ENCODE measurements around the gene PIGX. TPM values are rescaled to one million over a fixed set of nuclear protein-coding genes. Genes with fewer than 3 reads are reported as not detected.

The PIGX gene
- total RNA-seq, 1 donor from 2014 or later = 15.6 TPM

- DNase-seq = no peak
- Histone ChIP-seq H3K27ac (replicated peaks) (no peak overlapping the region), H3K9me3 (replicated peaks) (no peaks in the 10 kb centered on the region), H3K4me1 (peaks cover 9% of the 10 kb centered on the region), H3K27me3 (ENCODE audit: low read depth) (peaks cover 9% of the 10 kb centered on the region), H3K4me3 (no peak overlapping the region), H3K36me3 (no peaks in the 10 kb centered on the region)
- intact Hi-C loops (cut with micrococcal nuclease) = loop anchor here (5.0 kb wide), 1 partner anchor 79 kb away; no protein-coding TSS in a partner anchor
- TF ChIP-seq, protein P1, sequence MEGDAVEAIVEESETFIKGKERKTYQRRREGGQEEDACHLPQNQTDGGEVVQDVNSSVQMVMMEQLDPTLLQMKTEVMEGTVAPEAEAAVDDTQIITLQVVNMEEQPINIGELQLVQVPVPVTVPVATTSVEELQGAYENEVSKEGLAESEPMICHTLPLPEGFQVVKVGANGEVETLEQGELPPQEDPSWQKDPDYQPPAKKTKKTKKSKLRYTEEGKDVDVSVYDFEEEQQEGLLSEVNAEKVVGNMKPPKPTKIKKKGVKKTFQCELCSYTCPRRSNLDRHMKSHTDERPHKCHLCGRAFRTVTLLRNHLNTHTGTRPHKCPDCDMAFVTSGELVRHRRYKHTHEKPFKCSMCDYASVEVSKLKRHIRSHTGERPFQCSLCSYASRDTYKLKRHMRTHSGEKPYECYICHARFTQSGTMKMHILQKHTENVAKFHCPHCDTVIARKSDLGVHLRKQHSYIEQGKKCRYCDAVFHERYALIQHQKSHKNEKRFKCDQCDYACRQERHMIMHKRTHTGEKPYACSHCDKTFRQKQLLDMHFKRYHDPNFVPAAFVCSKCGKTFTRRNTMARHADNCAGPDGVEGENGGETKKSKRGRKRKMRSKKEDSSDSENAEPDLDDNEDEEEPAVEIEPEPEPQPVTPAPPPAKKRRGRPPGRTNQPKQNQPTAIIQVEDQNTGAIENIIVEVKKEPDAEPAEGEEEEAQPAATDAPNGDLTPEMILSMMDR (IDR thresholded peaks at IDR 0.05; ENCODE audit: borderline replicate concordance) = no peak
Observed at GRCh38 chr3:196686436-196686835, 25.7 kb upstream of the PIGX start.

GRCh38 chr3:196688349-196688748 is 23.8 kb upstream of the PIGX start:
- no peak overlapping the region for H3K27ac ChIP-seq (replicated peaks)

GRCh38 chr3:196689941-196690660 is 22.1 kb upstream of the PIGX start:
- Histone ChIP-seq H3K27me3 (ENCODE audit: low read depth) (peaks cover 9% of the 10 kb centered on the region), H3K4me3 (no peak overlapping the region), H3K9me3 (replicated peaks) (no peaks in the 10 kb centered on the region), H3K36me3 (no peaks in the 10 kb centered on the region), H3K4me1 (peaks cover 2% of the 10 kb centered on the region), H3K27ac (replicated peaks) (no peak overlapping the region)
- DNase-seq = no peak
- TF ChIP-seq, protein P1 (IDR thresholded peaks at IDR 0.05; ENCODE audit: borderline replicate concordance) = no peak
- intact Hi-C loops (cut with micrococcal nuclease) = loop anchor here (5.0 kb wide), 1 partner anchor 83 kb away; no protein-coding TSS in a partner anchor

More at GRCh38 chr3:196688349-196688748, 23.8 kb upstream of the PIGX start:
- TF ChIP-seq, protein P1 (IDR thresholded peaks at IDR 0.05; ENCODE audit: borderline replicate concordance) = no peak
- H3K27me3 ChIP-seq (ENCODE audit: low read depth) = peaks cover 9% of the 10 kb centered on the region
- no peaks in the 10 kb centered on the region for H3K36me3 ChIP-seq
- H3K4me3 ChIP-seq = no peak overlapping the region
- intact Hi-C loops (cut with micrococcal nuclease) = loop anchor here (5.0 kb wide), 1 partner anchor 81 kb away; no protein-coding TSS in a partner anchor
- peaks cover 9% of the 10 kb centered on the region for H3K4me1 ChIP-seq
- peak; percentile 44 for DNase-seq
- H3K9me3 ChIP-seq (replicated peaks) = no peaks in the 10 kb centered on the region

- Histone ChIP-seq H3K4me3 (no peak overlapping the region), H3K27ac (replicated peaks) (no peak overlapping the region), H3K27me3 (ENCODE audit: low read depth) (peaks cover 9% of the 10 kb centered on the region), H3K4me1 (no peaks in the 10 kb centered on the region), H3K9me3 (replicated peaks) (no peaks in the 10 kb centered on the region), H3K36me3 (no peaks in the 10 kb centered on the region)
- TF ChIP-seq, protein P1 (IDR thresholded peaks at IDR 0.05; ENCODE audit: borderline replicate concordance) = no peak
- intact Hi-C loops (cut with micrococcal nuclease) = no loop called here
- no peak for DNase-seq
Observed at GRCh38 chr3:196691386-196691785, 20.8 kb upstream of the PIGX start.

GRCh38 chr3:196694202-196694638 is 18.0 kb upstream of the PIGX start:
- Histone ChIP-seq H3K4me3 (no peak overlapping the region), H3K36me3 (no peaks in the 10 kb centered on the region), H3K27me3 (ENCODE audit: low read depth) (peaks cover 9% of the 10 kb centered on the region), H3K27ac (replicated peaks) (no peak overlapping the region), H3K9me3 (replicated peaks) (no peaks in the 10 kb centered on the region), H3K4me1 (no peaks in the 10 kb centered on the region)
- no peak for DNase-seq
- TF ChIP-seq, protein P1 (IDR thresholded peaks at IDR 0.05; ENCODE audit: borderline replicate concordance) = no peak
- intact Hi-C loops (cut with micrococcal nuclease) = no loop called here
